OCI-LY7 (cell line): ENCODE data around the gene DCLK1. TPM values are rescaled to one million over a fixed set of nuclear protein-coding genes. Genes with fewer than 3 reads are reported as not detected.

Experiments used
- BruUV-seq: library from RNA; stranded (reverse); fragments of 400-500 nt; replicated peaks from 2 replicates; lab custom pipeline; 2021; lab: Mats Ljungman, UMichigan
- CTCF ChIA-PET: fragments of 300-600 bp; sonication (Branson Sonifier 250); formaldehyde crosslinking; loops from one replicate; lab custom pipeline; 2022; ENCODE audit warnings: antibody characterized with exemption; ENCODE audit not compliant: unreplicated experiment; lab: Charles Lee
- POLR2A ChIA-PET: fragments of 300-600 bp; sonication (Branson Sonifier 250); formaldehyde crosslinking; loops from one replicate; lab custom pipeline; 2022; ENCODE audit warnings: antibody characterized with exemption; lab: Charles Lee
- DNase-seq: peaks from one replicate; pipeline ENCODE4 v3.0.0-alpha.2; 2015; ENCODE audit warnings: low spot score
- H2AFZ ChIP-seq: fragments of 200-600 bp; sonication (generic), shearing (Covaris generic); 2 replicates; pipeline ENCODE4 v1.6.1; 2014; ENCODE audit warnings: mild to moderate bottlenecking, antibody characterized with exemption, low read length, moderate library complexity
- H3K27ac ChIP-seq: fragments of 200-600 bp; sonication (generic); 2 replicates; pipeline ENCODE4 v1.5.1; 2014; ENCODE audit warnings: mixed run types, low read depth, mild to moderate bottlenecking, moderate library complexity, low read length, inconsistent platforms; ENCODE audit not compliant: poor library complexity, severe bottlenecking
- H3K36me3 ChIP-seq: fragments of 200-600 bp; sonication (generic); 2 replicates; pipeline ENCODE4 v1.6.1; 2014; ENCODE audit warnings: mild to moderate bottlenecking, antibody characterized with exemption, low read length, moderate library complexity, mixed read lengths; ENCODE audit not compliant: insufficient read depth
- H3K4me1 ChIP-seq: fragments of 200-600 bp; sonication (generic); 2 replicates; pipeline ENCODE4 v1.5.1; 2014; ENCODE audit warnings: mild to moderate bottlenecking, low read length; ENCODE audit not compliant: insufficient read depth, poor library complexity, severe bottlenecking
- H3K4me2 ChIP-seq: fragments of 200-600 bp; sonication (generic); 2 replicates; pipeline ENCODE4 v1.6.1; 2014; ENCODE audit warnings: mild to moderate bottlenecking, low read length
- H3K4me3 ChIP-seq: fragments of 200-600 bp; sonication (generic); 2 replicates; pipeline ENCODE4 v1.5.1; 2014; ENCODE audit warnings: mild to moderate bottlenecking, low read depth, low read length; ENCODE audit not compliant: poor library complexity, severe bottlenecking
- H3K79me2 ChIP-seq: fragments of 200-600 bp; sonication (generic); 2 replicates; pipeline ENCODE4 v1.6.1; 2016; ENCODE audit warnings: low read depth, mild to moderate bottlenecking, low read length, moderate library complexity, mixed read lengths; ENCODE audit not compliant: insufficient read depth
- H3K9me2 ChIP-seq: fragments of 200-600 bp; sonication (generic); 2 replicates; pipeline ENCODE4 v1.6.1; 2016; ENCODE audit warnings: mild to moderate bottlenecking, low read length, mixed read lengths; ENCODE audit not compliant: insufficient read depth
- H3K9me3 ChIP-seq: fragments of 200-600 bp; sonication (generic); 2 replicates; pipeline ENCODE4 v1.6.1; 2014; ENCODE audit warnings: mild to moderate bottlenecking, mixed run types, low read length, mixed read lengths
- H4K20me1 ChIP-seq: fragments of 200-600 bp; sonication (generic); 2 replicates; pipeline ENCODE4 v1.6.1; 2014; ENCODE audit warnings: mild to moderate bottlenecking, antibody characterized with exemption, low read length, moderate library complexity, mixed read lengths; ENCODE audit not compliant: insufficient read depth
- EZH2phosphoT487 ChIP-seq: fragments of 200-600 bp; sonication (generic); IDR thresholded peaks from 2 replicates; pipeline ENCODE4 v1.6.1; 2018; ENCODE audit warnings: low read depth, borderline replicate concordance, mild to moderate bottlenecking, mixed run types, antibody characterized with exemption, low read length, moderate library complexity, mixed read lengths
- intact Hi-C: fragments of 100-400 bp; cut with micrococcal nuclease; formaldehyde crosslinking; loops from one replicate; pipeline ENCODE4 v1.10.0; 2022; ENCODE audit not compliant: unreplicated experiment
- total RNA-seq, 2 experiments: library from RNA; depleted of rRNA in 1 of 2; stranded (reverse); fragments of >200 nt in 1 of 2; shearing (Covaris generic) in 1 of 2; gene quantifications; 2 replicates each; pipeline ENCODE4 v1.2.3, GENCODE V29; 2014 to 2022
- TF ChIP-seq, protein P1 (sequence below): fragments of 200-600 bp; sonication (generic); conservative IDR thresholded peaks from 2 replicates; pipeline ENCODE4 v1.5.1; 2014; ENCODE audit warnings: mild to moderate bottlenecking, antibody characterized with exemption, low read length, moderate library complexity, mixed read lengths

DCLK1 gene
- total RNA-seq, 2 experiments from 2014 or later: not detected

DNA sequence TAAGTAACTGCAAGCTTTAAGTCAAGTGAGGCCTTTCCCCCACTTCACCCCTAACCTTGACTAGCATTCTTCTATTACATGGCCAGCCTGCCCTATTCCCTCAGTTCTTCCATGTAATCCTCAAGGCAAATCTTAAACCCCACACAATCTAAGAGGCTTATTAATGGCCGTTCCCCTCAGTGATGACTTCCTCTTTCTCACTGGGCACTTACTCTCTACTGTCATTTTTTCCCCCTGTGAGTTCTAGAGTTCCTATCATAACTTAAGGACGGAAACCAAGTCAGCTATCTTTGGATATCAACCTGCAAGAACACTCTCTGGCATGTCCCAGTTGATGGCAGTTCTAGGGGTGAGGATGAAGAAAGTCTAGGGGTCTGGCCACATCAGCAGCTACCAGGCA is 131.2 kb downstream of the DCLK1 start:
- CTCF ChIA-PET: no interaction called here
- POLR2A ChIA-PET: no interaction called here
- Histone ChIP-seq H4K20me1 (no peaks in the 10 kb centered on the region), H3K9me3 (no peaks in the 10 kb centered on the region), H3K4me3 (no peak overlapping the region), H3K27ac (no peak overlapping the region), H3K9me2 (no peaks in the 10 kb centered on the region), H3K4me1 (no peaks in the 10 kb centered on the region), H2AFZ (no peak overlapping the region), H3K79me2 (no peaks in the 10 kb centered on the region), H3K36me3 (no peaks in the 10 kb centered on the region), H3K4me2 (no peak overlapping the region)
- TF ChIP-seq, protein P1, sequence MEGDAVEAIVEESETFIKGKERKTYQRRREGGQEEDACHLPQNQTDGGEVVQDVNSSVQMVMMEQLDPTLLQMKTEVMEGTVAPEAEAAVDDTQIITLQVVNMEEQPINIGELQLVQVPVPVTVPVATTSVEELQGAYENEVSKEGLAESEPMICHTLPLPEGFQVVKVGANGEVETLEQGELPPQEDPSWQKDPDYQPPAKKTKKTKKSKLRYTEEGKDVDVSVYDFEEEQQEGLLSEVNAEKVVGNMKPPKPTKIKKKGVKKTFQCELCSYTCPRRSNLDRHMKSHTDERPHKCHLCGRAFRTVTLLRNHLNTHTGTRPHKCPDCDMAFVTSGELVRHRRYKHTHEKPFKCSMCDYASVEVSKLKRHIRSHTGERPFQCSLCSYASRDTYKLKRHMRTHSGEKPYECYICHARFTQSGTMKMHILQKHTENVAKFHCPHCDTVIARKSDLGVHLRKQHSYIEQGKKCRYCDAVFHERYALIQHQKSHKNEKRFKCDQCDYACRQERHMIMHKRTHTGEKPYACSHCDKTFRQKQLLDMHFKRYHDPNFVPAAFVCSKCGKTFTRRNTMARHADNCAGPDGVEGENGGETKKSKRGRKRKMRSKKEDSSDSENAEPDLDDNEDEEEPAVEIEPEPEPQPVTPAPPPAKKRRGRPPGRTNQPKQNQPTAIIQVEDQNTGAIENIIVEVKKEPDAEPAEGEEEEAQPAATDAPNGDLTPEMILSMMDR: no peak
- no peak for TF ChIP-seq EZH2phosphoT487
- no peak for DNase-seq
- intact Hi-C loops: no loop called here
- BruUV-seq: no TSS peak

DNA sequence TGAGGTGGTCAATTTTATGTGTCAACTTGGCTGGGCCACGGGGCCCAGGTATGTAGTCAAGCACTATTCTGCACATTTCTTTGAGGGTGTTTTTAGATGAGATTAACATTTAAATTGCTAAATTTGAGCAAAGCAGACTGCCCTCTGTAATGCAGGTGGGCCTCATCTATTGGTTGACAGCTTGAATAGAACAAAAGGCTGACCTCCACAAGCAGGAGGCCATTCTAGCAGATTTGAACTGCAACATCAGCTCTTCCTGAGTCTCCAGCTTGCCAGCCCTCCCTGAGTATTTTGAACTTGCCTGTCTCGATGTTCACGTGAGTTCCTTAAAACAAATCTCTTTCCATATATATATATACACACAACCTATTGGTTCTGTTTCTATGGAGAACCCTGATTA is 134.8 kb downstream of the DCLK1 start:
- H4K20me1 ChIP-seq: no peaks in the 10 kb centered on the region
- no peak overlapping the region for H2AFZ ChIP-seq
- H3K9me2 ChIP-seq: no peaks in the 10 kb centered on the region
- H3K4me2 ChIP-seq: no peak overlapping the region
- H3K4me1 ChIP-seq: no peaks in the 10 kb centered on the region
- H3K4me3 ChIP-seq: no peak overlapping the region
- no peaks in the 10 kb centered on the region for H3K36me3 ChIP-seq
- no peak overlapping the region for H3K27ac ChIP-seq
- no peaks in the 10 kb centered on the region for H3K79me2 ChIP-seq
- no peak for DNase-seq
- intact Hi-C loops: no loop called here
- CTCF ChIA-PET: no interaction called here
- POLR2A ChIA-PET: no interaction called here
- no peak for TF ChIP-seq EZH2phosphoT487
- TF ChIP-seq, protein P1: no peak
- no TSS peak for BruUV-seq
- H3K9me3 ChIP-seq: no peaks in the 10 kb centered on the region

DNA sequence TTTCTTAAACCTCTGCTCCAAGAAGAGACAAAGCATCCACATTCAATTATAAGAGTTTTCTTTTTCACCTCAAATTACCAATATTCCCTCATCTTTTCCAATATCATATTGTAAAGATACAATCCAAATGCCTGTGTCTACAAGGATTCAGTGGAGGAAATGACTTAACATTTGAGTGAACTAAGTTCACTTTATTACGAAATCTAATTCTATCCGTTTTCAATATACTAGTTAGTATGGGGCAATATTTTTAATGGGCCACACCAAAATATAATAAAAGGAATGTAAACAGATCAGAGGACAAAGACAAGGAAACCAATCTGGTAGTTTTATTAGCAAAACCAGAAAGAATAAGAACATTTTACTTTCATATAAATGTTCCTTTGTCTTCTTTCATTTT is 136.0 kb downstream of the DCLK1 start:
- no peak overlapping the region for H2AFZ ChIP-seq
- BruUV-seq: no TSS peak

More for the DNA sequence above, 136.0 kb downstream of the DCLK1 start:
- CTCF ChIA-PET: no interaction called here
- H3K36me3 ChIP-seq: no peaks in the 10 kb centered on the region
- no peaks in the 10 kb centered on the region for H3K9me3 ChIP-seq
- no peak overlapping the region for H3K4me3 ChIP-seq
- POLR2A ChIA-PET: no interaction called here
- no peak for TF ChIP-seq EZH2phosphoT487
- TF ChIP-seq, protein P1: no peak
- no peaks in the 10 kb centered on the region for H3K9me2 ChIP-seq
- intact Hi-C loops: no loop called here
- no peaks in the 10 kb centered on the region for H3K4me1 ChIP-seq
- no peak overlapping the region for H3K4me2 ChIP-seq
- DNase-seq: no peak
- no peaks in the 10 kb centered on the region for H4K20me1 ChIP-seq
- no peaks in the 10 kb centered on the region for H3K79me2 ChIP-seq
- H3K27ac ChIP-seq: no peak overlapping the region
